Erythroblast (primary cell): ENCODE data around the gene PNPLA1.

Experiments
- GATA1 ChIP-seq: IDR thresholded peaks from 2 replicates; pipeline ENCODE4 v1.6.1; 2011; ENCODE audit warnings: low read depth, mild to moderate bottlenecking, control low read depth, low read length, moderate library complexity
- POLR2A ChIP-seq: IDR thresholded peaks from 2 replicates; pipeline ENCODE4 v1.6.1; 2011; ENCODE audit warnings: mild to moderate bottlenecking, low read length

DNA sequence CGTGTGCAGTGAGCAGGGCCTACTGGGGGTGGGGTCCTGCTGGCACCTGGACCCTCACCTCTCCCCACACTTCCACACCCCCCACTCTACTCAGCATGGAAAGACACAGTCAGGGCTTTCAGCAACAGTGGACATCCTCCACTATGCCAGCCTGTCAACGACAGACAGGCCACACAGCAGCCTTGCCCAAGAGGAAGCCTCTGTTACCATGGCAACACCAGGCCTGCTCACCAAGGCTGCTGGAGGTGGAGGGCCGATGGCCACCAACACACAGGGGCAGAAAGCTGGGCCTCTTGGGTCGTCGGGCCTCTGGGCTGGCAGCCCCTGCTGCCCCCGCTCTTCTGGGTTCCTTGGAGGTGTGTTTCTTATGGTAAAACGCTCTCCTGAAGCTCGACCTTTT, 53.2 kb downstream of the PNPLA1 start:
- no peak for TF ChIP-seq POLR2A
- TF ChIP-seq GATA1, result no peak
